Renal cortical epithelial cell (primary cell): ENCODE measurements around the gene TERT. TPM values are rescaled to one million over a fixed set of nuclear protein-coding genes. Genes with fewer than 3 reads are reported as not detected.
A peak's percentile ranks its signal among the peaks of the same experiment; 100 is the strongest.
"Not testable (repeated sequence)": the region's sequence is repeated elsewhere in the genome, so short reads cannot be mapped to it uniquely, and the experiment has no call there.

Experiments
- DNase-seq: peaks from one replicate; pipeline ENCODE4 v3.0.0-alpha.2; 2011; ENCODE audit warnings: low read depth
- total RNA-seq: library from RNA; depleted of rRNA; stranded (reverse); fragments of >200 nt; gene quantifications from 2 replicates; pipeline ENCODE4 v1.2.3, GENCODE V29; 2014

TERT gene
- total RNA-seq, 1 donor from 2014 or later, result not detected

GRCh38 chr5:1330847-1331831 lies 36.3 kb upstream of the TERT start:
- no peak for DNase-seq

GRCh38 chr5:1330146-1330846 lies 35.4 kb upstream of the TERT start:
- DNase-seq, result no peak

GRCh38 chr5:1329111-1329579 lies 34.3 kb upstream of the TERT start:
- no peak for DNase-seq

DNA sequence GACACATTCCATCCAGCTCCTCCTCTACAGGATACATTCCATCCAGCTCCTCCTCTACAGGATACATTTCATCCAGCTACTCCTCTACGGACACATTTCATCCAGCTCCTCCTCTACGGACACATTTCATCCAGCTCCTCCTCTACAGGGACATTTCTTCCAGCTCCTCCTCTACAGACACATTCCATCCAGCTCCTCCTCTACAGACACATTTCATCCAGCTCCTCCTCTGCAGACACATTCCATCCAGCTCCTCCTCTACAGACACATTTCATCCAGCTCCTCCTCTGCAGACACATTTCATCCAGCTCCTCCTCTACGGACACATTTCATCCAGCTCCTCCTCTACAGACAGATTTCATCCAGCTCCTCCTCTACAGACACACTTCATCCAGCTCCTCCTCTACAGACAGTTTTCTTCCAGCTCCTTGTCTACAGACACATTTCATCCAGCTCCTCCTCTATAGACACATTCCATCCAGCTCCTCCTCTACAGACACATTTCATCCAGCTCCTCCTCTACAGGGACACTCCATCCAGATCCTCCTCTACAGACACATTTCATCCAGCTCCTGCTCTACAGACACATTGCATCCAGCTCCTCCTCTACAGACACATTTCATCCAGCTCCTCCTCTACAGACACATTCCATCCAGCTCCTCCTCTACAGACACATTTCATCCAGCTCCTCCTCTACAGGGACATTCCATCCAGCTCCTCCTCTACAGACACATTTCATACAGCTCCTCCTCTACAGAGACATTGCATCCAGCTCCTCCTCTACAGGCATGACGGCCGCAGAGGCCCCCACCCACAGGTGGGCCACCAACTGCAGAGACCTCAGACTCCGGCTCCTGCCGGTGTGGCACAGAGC lies 33.6 kb upstream of the TERT start:
- DNase-seq, result peak; percentile 42

GRCh38 chr5:1326901-1327756 lies 32.3 kb upstream of the TERT start:
- DNase-seq, result peak; percentile 31

GRCh38 chr5:1326532-1326875 lies 31.6 kb upstream of the TERT start:
- not testable (repeated sequence) for DNase-seq

DNA sequence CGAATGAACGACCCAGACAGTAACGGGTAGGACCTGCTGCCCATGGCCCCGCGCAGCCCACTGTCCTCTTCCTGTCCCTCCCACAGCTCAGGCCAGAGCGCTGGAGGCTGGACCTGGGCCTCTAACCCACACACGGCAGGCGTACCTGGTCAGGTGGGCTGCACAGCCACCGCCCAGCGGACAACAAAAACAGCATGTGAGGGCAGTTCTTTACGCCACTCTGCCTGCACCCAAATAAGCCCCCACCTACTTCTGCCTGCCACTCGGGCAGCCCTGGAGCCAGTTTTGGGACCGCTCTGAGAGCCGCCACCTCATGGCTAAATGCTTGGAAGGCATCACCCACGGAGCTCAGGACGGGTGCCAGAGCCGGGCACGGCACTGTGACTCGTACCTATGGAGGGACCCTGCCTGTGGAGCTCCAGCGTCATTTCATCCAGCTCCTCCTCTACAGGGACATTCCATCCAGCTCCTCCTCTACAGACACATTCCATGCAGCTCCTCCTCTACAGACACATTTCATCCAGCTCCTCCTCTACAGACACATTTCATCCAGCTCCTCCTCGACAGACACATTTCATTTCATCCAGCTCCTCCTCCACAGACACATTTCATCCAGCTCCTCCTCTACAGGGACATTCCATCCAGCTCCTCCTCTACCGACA lies 31.1 kb upstream of the TERT start:
- DNase-seq, result no peak

DNA sequence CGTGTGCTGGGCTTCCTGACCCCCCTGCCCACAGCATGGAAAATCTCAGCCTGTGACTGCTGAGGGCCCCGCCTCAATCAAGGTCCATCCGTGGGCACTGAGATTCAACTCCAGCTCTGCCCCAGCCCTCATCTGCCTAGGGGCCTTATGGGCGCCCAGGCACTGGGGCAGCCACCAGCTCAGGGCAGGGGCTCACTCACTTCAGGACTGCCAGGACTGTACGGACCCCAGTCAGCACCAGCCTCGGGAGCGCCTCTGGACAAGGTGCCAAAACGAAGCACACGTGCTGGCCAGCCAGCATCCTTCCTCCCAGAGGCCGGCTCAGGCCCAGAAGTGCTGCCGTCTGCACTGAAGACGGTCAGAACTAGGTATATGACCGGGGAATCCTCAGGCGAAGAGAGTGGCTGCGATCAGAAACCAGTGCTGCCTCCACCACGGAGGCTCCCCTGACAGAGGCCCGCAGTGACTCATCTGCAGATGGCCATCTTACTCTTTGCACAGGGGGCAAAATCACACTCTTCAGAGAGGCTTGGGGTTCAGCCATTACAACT lies 30.4 kb upstream of the TERT start:
- DNase-seq, result no peak

DNA sequence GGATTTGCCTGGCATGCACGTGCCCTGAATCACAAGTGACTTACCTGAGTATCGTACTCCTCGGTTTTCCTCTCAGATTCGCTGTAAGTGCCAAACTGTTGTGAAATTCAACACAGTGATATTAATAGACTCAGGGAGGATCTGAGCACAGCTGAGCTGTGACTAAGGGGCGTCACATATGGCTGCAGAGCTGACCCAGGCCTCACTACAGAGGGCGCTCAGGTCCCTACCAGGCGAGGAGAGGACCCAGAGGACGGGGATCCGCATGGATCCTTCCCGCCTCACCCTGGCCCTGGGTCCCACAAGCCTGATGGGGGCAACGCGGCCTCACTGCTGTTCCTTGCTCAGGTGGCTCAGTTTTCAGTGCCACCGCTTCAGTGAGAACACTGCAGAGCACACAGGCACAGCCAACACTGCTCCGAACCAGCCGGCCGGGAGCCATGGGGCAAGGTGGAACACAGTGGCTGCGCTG lies 29.9 kb upstream of the TERT start:
- no peak for DNase-seq

DNA sequence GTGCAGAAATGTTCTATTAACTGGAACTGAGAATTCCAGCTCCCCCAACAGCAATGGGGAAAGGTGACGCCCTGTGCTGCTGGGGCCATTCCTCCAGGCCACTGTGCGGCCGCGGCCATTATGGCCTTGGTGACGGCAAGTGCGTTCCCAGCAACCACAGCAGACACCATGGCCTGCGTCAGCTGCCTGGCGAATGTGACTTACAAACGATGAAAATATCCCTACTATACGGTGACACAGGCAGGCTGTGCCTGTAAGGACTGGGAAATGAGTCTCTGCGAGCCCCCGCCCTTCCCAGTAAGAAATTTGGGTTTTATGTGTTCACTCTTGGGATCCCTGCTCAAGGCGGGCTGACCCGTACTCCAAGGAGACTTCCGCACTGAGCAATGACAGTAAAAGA lies 29.4 kb upstream of the TERT start:
- DNase-seq, result no peak

GRCh38 chr5:1323803-1324173 lies 28.9 kb upstream of the TERT start:
- DNase-seq, result no peak

DNA sequence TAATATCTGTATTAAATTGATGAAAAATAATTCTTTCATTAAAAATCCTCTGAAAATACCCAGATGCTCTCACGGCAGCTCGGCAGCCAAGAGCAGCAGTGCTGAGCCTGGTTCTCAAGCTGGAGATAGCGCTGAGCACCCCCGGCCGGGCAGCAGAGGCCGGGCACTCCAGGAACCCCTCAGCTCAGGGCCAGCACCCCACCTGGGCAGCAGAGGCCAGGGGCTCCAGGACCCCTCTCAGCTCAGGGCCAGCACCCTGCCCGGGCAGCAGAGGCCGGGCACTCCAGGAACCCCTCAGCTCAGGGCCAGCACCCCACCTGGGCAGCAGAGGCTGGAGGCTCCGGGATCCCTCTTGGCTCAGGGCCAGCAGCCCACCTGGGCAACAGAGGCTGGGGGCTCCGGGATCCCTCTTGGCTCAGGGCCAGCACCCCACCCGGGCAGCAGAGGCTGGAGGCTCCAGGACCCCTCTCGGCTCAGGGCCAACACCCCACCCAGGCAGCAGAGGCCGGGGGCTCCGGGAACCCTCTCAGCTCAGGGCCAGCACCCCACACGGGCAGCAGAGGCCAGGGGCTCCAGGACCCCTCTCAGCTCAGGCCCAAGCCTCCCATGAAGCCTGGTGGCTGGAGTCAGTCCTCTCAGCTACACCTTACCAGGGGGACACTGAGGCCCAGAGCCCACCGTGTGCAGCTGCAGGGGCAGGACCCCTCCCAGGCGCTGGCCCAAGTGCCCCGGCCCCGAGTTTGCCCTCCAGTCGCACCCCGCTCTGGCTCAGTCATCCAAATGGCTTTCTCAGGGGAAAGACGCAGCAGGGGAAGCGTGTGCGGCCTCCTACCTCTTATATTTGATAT lies 28.3 kb upstream of the TERT start:
- no peak for DNase-seq

DNA sequence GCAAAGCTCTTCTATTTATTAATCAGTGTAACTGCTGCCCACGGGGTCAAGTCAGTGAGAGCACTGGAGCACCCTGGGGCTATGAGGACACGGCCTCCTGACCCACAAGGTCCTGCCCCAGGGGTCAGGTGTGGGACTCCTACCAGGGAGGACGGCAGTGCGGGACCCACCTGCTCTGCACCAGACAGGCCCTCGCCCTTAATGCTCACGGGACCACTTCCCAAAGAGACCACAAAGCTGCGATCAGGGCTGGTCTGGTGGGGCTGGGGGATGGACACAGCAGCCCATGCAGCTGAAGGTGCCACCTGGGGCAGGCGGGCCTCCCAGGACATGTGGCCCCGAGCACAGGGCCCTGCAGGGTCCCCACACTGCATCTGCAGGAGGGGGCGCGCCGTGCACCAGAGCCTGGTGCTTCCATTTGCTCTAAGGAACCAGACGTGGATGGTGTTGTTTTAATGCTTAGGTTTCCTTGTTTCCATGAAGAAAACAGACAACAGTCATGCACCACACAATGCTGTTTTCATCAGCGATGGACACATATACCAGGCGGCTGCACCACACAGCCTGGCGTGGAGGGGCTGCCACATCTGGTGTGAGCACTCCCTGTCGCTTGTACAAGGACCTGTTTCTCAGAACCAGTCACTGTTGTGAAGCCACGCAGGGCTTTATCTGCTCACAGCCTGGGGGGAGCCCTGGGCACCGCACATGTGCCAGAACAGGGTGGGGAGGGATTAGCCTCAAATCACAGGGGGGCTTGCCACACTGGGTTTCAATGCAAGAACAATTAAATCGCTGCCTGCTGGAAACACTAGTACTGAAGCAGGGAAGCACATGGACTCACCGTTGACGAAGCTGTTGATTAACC lies 27.4 kb upstream of the TERT start:
- DNase-seq, result no peak

GRCh38 chr5:1321576-1321975 lies 26.7 kb upstream of the TERT start:
- DNase-seq, result no peak

DNA sequence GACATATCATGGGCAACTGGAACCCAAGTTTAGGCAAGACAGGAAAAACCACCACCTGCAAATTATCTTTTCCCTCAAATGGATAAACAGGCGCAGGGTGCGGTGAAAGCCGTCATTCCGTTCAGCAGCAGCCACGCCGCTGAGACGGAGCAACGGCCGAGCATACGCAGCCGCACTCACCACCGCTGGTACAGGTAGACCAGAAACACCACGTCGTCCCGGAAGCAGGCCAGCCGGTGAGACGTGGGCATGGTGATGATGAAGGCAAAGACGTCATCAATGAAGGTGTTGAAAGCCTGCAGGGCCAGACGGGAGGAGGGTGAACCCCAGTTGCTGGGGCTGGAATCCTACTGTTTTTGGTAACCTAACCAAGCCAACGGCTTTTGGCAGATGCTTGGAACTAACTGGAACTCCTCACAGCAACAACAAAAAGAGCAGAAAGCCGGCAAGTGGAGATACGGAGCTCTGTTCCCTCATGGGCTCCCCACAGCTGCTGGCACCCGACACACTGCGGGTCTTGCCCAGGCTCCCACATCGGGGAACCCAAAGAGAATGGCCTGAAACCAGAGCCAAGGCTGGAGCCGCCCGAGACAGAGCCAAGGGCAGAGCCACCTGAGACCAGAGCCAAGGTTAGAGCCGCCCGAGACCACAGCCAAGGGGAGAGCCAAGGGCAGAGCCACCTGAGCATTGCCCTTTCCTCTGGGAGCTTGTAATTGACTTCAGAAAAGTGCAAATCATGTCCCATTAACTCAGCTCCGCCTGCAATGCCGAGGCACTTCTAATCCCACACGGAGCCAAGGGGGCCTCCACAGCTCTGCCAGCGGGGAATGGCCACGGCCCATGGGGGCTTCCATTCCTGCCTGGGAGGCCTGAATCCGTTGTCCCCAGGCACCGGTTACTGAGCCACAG lies 25.8 kb upstream of the TERT start:
- no peak for DNase-seq

DNA sequence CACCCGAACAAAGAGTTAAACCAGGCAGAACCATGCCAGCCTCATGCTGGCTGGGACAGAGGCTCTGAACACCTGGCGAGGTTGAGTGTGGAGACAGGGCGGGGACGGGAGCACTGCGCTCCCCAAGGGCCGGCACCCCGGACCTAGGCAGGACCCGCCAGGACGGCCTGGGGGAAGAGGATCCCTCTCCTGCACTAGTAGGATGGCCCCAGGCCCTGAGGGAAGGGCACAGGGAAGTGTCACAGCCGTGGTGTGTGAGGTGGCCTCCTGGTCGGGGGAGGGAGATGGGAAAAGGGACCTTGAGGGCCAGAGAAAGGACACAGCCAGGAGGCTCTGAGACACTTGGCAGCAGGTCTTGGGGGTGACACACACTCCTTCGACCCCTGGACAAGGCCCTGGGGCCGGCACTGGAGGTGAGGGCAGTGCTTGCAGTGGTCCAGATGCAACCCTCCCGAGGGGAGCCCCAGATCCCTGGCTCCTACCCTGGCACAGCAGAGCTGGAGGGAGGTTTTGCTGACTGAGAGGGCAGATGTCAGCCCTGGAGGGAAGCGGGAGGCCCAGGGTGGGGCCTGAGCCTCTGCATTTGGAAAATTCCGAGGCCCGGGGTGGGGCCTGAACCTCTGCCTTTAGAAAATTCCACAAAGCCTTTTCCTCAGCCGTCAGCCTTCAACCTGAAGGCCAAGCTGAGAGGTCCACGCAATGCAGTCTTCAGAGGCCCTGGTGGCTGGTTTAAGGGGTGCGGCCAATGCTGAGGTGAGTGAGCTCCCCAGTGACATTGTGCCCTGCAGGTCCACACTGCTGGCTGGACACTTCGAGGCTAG lies 24.8 kb upstream of the TERT start:
- DNase-seq, result no peak
